Activated T-helper 1 cell treated with anti-CD3 and anti-CD28 coated beads, Interleukin-12 subunit alpha, Interleukin-12 subunit beta, Interleukin-2, Interleukin-4 antibody, amounts not matched to agents 30 ng/mL and 10 ng/mL and 1 ng/mL, durations not matched to agents 14 hours and 24 hours and 36 hours (primary cell): ENCODE results near the gene ZBTB45. TPM values are rescaled to one million over a fixed set of nuclear protein-coding genes. Genes with fewer than 3 reads are reported as not detected.
"Not testable (repeated sequence)": the region's sequence is repeated elsewhere in the genome, so short reads cannot be mapped to it uniquely, and the experiment has no call there.

ENCODE experiments used
- DNase-seq: peaks from one replicate; pipeline ENCODE4 v3.0.0; 2021; ENCODE audit warnings: low spot score
- H3K27ac Mint-ChIP-seq: one replicate; pipeline ENCODE4 v1.8.0; 2021; ENCODE audit warnings: mild to moderate bottlenecking, mixed read lengths
- H3K27me3 Mint-ChIP-seq: one replicate; pipeline ENCODE4 v1.8.0; 2022; ENCODE audit warnings: mild to moderate bottlenecking, moderate library complexity, mixed read lengths; ENCODE audit not compliant: insufficient read depth
- H3K36me3 Mint-ChIP-seq: one replicate; pipeline ENCODE4 v1.8.0; 2021; ENCODE audit warnings: low read depth, mixed read lengths
- H3K4me1 Mint-ChIP-seq: one replicate; pipeline ENCODE4 v1.8.0; 2021; ENCODE audit warnings: low read depth, mixed read lengths
- H3K4me3 Mint-ChIP-seq: one replicate; pipeline ENCODE4 v1.8.0; 2021; ENCODE audit warnings: mild to moderate bottlenecking, moderate library complexity, mixed read lengths
- H3K9me3 Mint-ChIP-seq: one replicate; pipeline ENCODE4 v1.8.0; 2021; ENCODE audit warnings: mixed read lengths
- intact Hi-C: fragments of 100-400 bp; cut with micrococcal nuclease; formaldehyde crosslinking; loops from one replicate; pipeline ENCODE4 v1.15.1; 2024
- total RNA-seq: library from RNA; stranded (reverse); gene quantifications from 2 replicates; pipeline ENCODE4 v1.2.3, GENCODE V29; 2022

ZBTB45 gene
- total RNA-seq, 1 donor from 2014 or later: 15.9 TPM

- peaks cover 37% of the 10 kb centered on the region for H3K4me1 Mint-ChIP-seq
- H3K36me3 Mint-ChIP-seq: peaks cover 62% of the 10 kb centered on the region
Measured at GRCh38 chr19:58551123-58551497, 31.5 kb upstream of the ZBTB45 start.

GRCh38 chr19:58550362-58551122 lies 30.9 kb upstream of the ZBTB45 start:
- H3K9me3 Mint-ChIP-seq: no peaks in the 10 kb centered on the region
- H3K27ac Mint-ChIP-seq: no peak overlapping the region
- H3K4me1 Mint-ChIP-seq: peaks cover 41% of the 10 kb centered on the region
- no peak for DNase-seq
- no peak overlapping the region for H3K4me3 Mint-ChIP-seq
- H3K27me3 Mint-ChIP-seq: peaks cover 1% of the 10 kb centered on the region
- H3K36me3 Mint-ChIP-seq: peaks cover 66% of the 10 kb centered on the region
- intact Hi-C loops: no loop called here

More at GRCh38 chr19:58551123-58551497, 31.5 kb upstream of the ZBTB45 start:
- no peak overlapping the region for H3K4me3 Mint-ChIP-seq
- no peaks in the 10 kb centered on the region for H3K9me3 Mint-ChIP-seq
- no peak for DNase-seq
- H3K27ac Mint-ChIP-seq: no peak overlapping the region
- peaks cover 1% of the 10 kb centered on the region for H3K27me3 Mint-ChIP-seq
- intact Hi-C loops: no loop called here

- H3K9me3 Mint-ChIP-seq: no peaks in the 10 kb centered on the region
- peak overlapping the region; percentile 18 for H3K27ac Mint-ChIP-seq
- peaks cover 1% of the 10 kb centered on the region for H3K27me3 Mint-ChIP-seq
- DNase-seq: no peak
- H3K36me3 Mint-ChIP-seq: peaks cover 65% of the 10 kb centered on the region
- intact Hi-C loops: no loop called here
- peaks cover 38% of the 10 kb centered on the region for H3K4me1 Mint-ChIP-seq
- no peak overlapping the region for H3K4me3 Mint-ChIP-seq
Measured at GRCh38 chr19:58549664-58550361, 30.2 kb upstream of the ZBTB45 start.

GRCh38 chr19:58548859-58549663 lies 29.5 kb upstream of the ZBTB45 start:
- peaks cover 60% of the 10 kb centered on the region for H3K36me3 Mint-ChIP-seq
- intact Hi-C loops: no loop called here
- H3K27ac Mint-ChIP-seq: peak overlapping the region; percentile 18
- H3K9me3 Mint-ChIP-seq: no peaks in the 10 kb centered on the region
- DNase-seq: no peak
- H3K27me3 Mint-ChIP-seq: no peaks in the 10 kb centered on the region
- peaks cover 31% of the 10 kb centered on the region for H3K4me1 Mint-ChIP-seq
- no peak overlapping the region for H3K4me3 Mint-ChIP-seq

GRCh38 chr19:58547323-58548312 lies 28.0 kb upstream of the ZBTB45 start:
- DNase-seq: no peak
- Mint-ChIP-seq H3K4me1 (peaks cover 26% of the 10 kb centered on the region), H3K4me3 (peak overlapping the region; percentile 22), H3K36me3 (peaks cover 50% of the 10 kb centered on the region), H3K27ac (peak overlapping the region; percentile 8), H3K9me3 (no peaks in the 10 kb centered on the region), H3K27me3 (no peaks in the 10 kb centered on the region)
- intact Hi-C loops: no loop called here

- Mint-ChIP-seq H3K4me3 (peak overlapping the region; percentile 94), H3K27me3 (no peaks in the 10 kb centered on the region), H3K27ac (peak overlapping the region; percentile 79), H3K9me3 (no peaks in the 10 kb centered on the region), H3K4me1 (peaks cover 23% of the 10 kb centered on the region), H3K36me3 (peaks cover 41% of the 10 kb centered on the region)
- DNase-seq: no peak
- intact Hi-C loops: no loop called here
Measured at GRCh38 chr19:58546019-58546530, 26.5 kb upstream of the ZBTB45 start.

- DNase-seq: no peak
- Mint-ChIP-seq H3K36me3 (peaks cover 36% of the 10 kb centered on the region), H3K4me1 (peaks cover 23% of the 10 kb centered on the region), H3K9me3 (no peaks in the 10 kb centered on the region), H3K27ac (peak overlapping the region; percentile 79), H3K27me3 (no peaks in the 10 kb centered on the region), H3K4me3 (peak overlapping the region; percentile 94)
- intact Hi-C loops: loop anchor here (2.0 kb wide), 1 partner anchor 79 kb away; the partner anchor contains the start of gene ZNF324
Measured at GRCh38 chr19:58545286-58546018, 25.8 kb upstream of the ZBTB45 start.

- Mint-ChIP-seq H3K27ac (peak overlapping the region; percentile 79), H3K4me1 (peaks cover 23% of the 10 kb centered on the region), H3K36me3 (peaks cover 33% of the 10 kb centered on the region), H3K27me3 (peaks cover 2% of the 10 kb centered on the region), H3K4me3 (peak overlapping the region; percentile 94), H3K9me3 (no peaks in the 10 kb centered on the region)
- no peak for DNase-seq
- intact Hi-C loops: loop anchor here (1.0 to 2.0 kb wide), 7 partner anchors 11 to 78 kb away; partner anchors contain the start of genes CHMP2A, MZF1, ZBTB45 and ZNF324
Measured at GRCh38 chr19:58544591-58545285, 25.1 kb upstream of the ZBTB45 start.

GRCh38 chr19:58543826-58544590 lies 24.4 kb upstream of the ZBTB45 start, which contains the start of gene TRIM28:
TSS of gene TRIM28 (plus strand) at chr19:58544064. CDS start at chr19:58544758, 694 bp downstream.
- H3K27ac Mint-ChIP-seq: peak within 1 kb of the TSS; percentile 96
- DNase-seq: peak; percentile 100
- peak within 1 kb of the TSS; percentile 94 for H3K4me3 Mint-ChIP-seq
- no peaks in the 10 kb centered on the region for H3K9me3 Mint-ChIP-seq
- H3K27me3 Mint-ChIP-seq: peaks cover 6% of the 10 kb centered on the region
- intact Hi-C loops: loop anchor here (1.0 to 2.0 kb wide), 7 partner anchors 11 to 77 kb away; partner anchors contain the start of genes CHMP2A, MZF1, ZBTB45 and ZNF324
- H3K4me1 Mint-ChIP-seq: peaks cover 23% of the 10 kb centered on the region
- H3K36me3 Mint-ChIP-seq: peaks cover 29% of the 10 kb centered on the region

- Mint-ChIP-seq H3K27ac (peak overlapping the region; percentile 20), H3K4me1 (peaks cover 28% of the 10 kb centered on the region), H3K36me3 (peaks cover 23% of the 10 kb centered on the region)
- DNase-seq, intact Hi-C loops, H3K9me3 Mint-ChIP-seq, H3K4me3 Mint-ChIP-seq, H3K27me3 Mint-ChIP-seq: not testable (repeated sequence)
Measured at GRCh38 chr19:58542641-58543372, 23.2 kb upstream of the ZBTB45 start.
